Measurements from ENCODE around the gene BMP4. TPM values are rescaled to one million over a fixed set of nuclear protein-coding genes. Genes with fewer than 3 reads are reported as not detected.
A peak's percentile ranks its signal among the peaks of the same experiment; 100 is the strongest.

Gene BMP4
- total RNA-seq, result 10 to 100 TPM; 19.4 to 31.4 (median 28.0) TPM
- 10 to 100 TPM in 1 of 3 donors, 1 to 10 TPM in 2; 3.7 to 12.0 (median 8.9) TPM for polyA plus RNA-seq

- H3K9me3 ChIP-seq, result no peaks in the 10 kb centered on the region
- peaks cover 0 to 3% (median 0%) of the 10 kb centered on the region in 4 donors for H3K36me3 ChIP-seq
- peak within 1 kb of the TSS; percentile 49 to 66 (median 58) for H3K4me3 ChIP-seq
- H3K4me1 ChIP-seq, result peaks cover 0 to 47% (median 40%) of the 10 kb centered on the region in 4 donors
- peaks cover 7 to 45% (median 29%) of the 10 kb centered on the region in 3 donors for H3K27me3 ChIP-seq
- DNase-seq, result peak; percentile 95
- TF ChIP-seq EP300 (IDR thresholded peaks at IDR 0.05) (no peak), POLR2A (IDR thresholded peaks at IDR 0.05) (peak; percentile 19 to 33), POLR2AphosphoS5 (IDR thresholded peaks at IDR 0.05) (peak; percentile 53 to 84 (median 64))
- TF ChIP-seq, protein P1, sequence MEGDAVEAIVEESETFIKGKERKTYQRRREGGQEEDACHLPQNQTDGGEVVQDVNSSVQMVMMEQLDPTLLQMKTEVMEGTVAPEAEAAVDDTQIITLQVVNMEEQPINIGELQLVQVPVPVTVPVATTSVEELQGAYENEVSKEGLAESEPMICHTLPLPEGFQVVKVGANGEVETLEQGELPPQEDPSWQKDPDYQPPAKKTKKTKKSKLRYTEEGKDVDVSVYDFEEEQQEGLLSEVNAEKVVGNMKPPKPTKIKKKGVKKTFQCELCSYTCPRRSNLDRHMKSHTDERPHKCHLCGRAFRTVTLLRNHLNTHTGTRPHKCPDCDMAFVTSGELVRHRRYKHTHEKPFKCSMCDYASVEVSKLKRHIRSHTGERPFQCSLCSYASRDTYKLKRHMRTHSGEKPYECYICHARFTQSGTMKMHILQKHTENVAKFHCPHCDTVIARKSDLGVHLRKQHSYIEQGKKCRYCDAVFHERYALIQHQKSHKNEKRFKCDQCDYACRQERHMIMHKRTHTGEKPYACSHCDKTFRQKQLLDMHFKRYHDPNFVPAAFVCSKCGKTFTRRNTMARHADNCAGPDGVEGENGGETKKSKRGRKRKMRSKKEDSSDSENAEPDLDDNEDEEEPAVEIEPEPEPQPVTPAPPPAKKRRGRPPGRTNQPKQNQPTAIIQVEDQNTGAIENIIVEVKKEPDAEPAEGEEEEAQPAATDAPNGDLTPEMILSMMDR (IDR thresholded peaks at IDR 0.05), result no peak
- 5% methylated on average over 45 of the region's 45 CpGs for WGBS, 2 donors
- intact Hi-C loops (cut with DNase I), result no loop called here
- H3K27ac ChIP-seq, result peak within 1 kb of the TSS; percentile 79 to 89 (median 82)
These were observed at the start of gene BMP4 for GRCh38 chr14:53956427-53957201. BMP4 (minus strand) TSS chr14:53956825; CDS start chr14:53952222, 4,603 bp downstream.

DNA sequence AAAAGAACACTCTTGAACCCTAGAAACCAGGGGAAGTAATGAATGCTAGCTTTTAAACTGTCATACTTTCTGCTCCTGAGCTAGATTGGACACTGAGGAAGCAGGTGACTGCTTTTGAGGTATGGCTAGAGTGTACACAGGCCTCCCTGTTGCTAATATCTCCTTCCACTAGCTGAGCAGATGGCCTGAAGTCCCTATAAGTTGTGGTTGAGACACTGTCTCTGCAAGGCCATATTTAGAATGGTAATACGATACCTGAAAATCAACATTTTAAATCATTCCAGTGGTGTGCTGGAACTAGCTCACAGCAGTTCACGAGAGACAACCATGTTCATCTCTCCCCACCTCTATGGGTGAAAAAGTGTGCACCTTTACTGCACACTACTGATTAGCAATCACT is 46.4 kb upstream of the BMP4 start:
- intact Hi-C loops (cut with DNase I), result no loop called here
- H3K36me3 ChIP-seq, result no peaks in the 10 kb centered on the region
- no peak for DNase-seq
- H3K9me3 ChIP-seq, result no peaks in the 10 kb centered on the region
- TF ChIP-seq, protein P1 (IDR thresholded peaks at IDR 0.05), result no peak
- TF ChIP-seq EP300 (IDR thresholded peaks at IDR 0.05) (no peak), POLR2A (IDR thresholded peaks at IDR 0.05) (no peak), POLR2AphosphoS5 (IDR thresholded peaks at IDR 0.05) (no peak)
- H3K4me1 ChIP-seq, result peaks cover 0 to 10% (median 3%) of the 10 kb centered on the region in 4 donors
- no peak overlapping the region for H3K4me3 ChIP-seq
- no peak overlapping the region for H3K27ac ChIP-seq
- WGBS, 2 donors, result 86 to 93% methylated on average over 2 of the region's 2 CpGs
- H3K27me3 ChIP-seq, result no peaks in the 10 kb centered on the region

- no peaks in the 10 kb centered on the region for H3K27me3 ChIP-seq
- intact Hi-C loops (cut with DNase I), result no loop called here
- H3K36me3 ChIP-seq, result no peaks in the 10 kb centered on the region
- H3K4me3 ChIP-seq, result no peak overlapping the region
- H3K4me1 ChIP-seq, result peaks cover 0 to 10% (median 3%) of the 10 kb centered on the region in 4 donors
- DNase-seq, result no peak
- TF ChIP-seq POLR2A (IDR thresholded peaks at IDR 0.05), result no peak
- TF ChIP-seq EP300 (IDR thresholded peaks at IDR 0.05), result no peak
- TF ChIP-seq POLR2AphosphoS5 (IDR thresholded peaks at IDR 0.05), result no peak
- TF ChIP-seq, protein P1 (IDR thresholded peaks at IDR 0.05), result no peak
- H3K27ac ChIP-seq, result no peak overlapping the region
- no peaks in the 10 kb centered on the region for H3K9me3 ChIP-seq
These were observed 46.0 kb upstream of the BMP4 start for GRCh38 chr14:54002653-54003052.

- Histone ChIP-seq H3K27me3 (no peaks in the 10 kb centered on the region), H3K27ac (no peak overlapping the region), H3K9me3 (no peaks in the 10 kb centered on the region), H3K4me3 (no peak overlapping the region), H3K36me3 (no peaks in the 10 kb centered on the region), H3K4me1 (peaks cover 0 to 10% (median 3%) of the 10 kb centered on the region in 4 donors)
- DNase-seq, result no peak
- 62 to 78% methylated on average over 5 of the region's 5 CpGs for whole genome bisulfite sequencing, 2 donors
- intact Hi-C loops (cut with DNase I), result no loop called here
- no peak for TF ChIP-seq POLR2AphosphoS5 (IDR thresholded peaks at IDR 0.05)
- TF ChIP-seq POLR2A (IDR thresholded peaks at IDR 0.05), result no peak
- TF ChIP-seq EP300 (IDR thresholded peaks at IDR 0.05), result no peak
- TF ChIP-seq, protein P1 (IDR thresholded peaks at IDR 0.05), result no peak
These were observed 44.7 kb upstream of the BMP4 start for GRCh38 chr14:54001189-54001878.

Measured in sigmoid colon (tissue), 7 donors.